ENCODE results near the gene ZNF264.
"Not testable (repeated sequence)": the region's sequence is repeated elsewhere in the genome, so short reads cannot be mapped to it uniquely, and the experiment has no call there.

ZNF264 gene

DNA sequence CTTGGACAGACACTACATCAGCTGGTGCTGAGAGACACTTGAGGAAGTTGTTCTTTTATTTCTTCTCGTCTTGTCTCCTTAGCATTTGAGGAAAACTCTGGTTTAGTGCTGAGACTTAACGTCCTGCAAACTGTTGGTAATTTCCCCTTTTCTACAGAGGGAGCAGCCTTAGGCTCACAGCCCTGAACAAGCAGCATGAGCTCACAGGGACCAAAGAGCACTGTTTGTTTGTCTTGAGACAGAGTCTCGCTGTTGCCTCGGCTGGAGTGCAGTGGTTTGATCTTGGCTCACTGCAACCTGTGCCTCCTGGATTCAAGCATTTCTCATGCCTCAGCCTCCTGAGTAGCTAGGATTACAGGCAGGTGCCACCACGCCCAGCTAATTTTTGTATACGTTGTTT lies 54.7 kb downstream of the ZNF264 start:
- no peak for DNase-seq

DNA sequence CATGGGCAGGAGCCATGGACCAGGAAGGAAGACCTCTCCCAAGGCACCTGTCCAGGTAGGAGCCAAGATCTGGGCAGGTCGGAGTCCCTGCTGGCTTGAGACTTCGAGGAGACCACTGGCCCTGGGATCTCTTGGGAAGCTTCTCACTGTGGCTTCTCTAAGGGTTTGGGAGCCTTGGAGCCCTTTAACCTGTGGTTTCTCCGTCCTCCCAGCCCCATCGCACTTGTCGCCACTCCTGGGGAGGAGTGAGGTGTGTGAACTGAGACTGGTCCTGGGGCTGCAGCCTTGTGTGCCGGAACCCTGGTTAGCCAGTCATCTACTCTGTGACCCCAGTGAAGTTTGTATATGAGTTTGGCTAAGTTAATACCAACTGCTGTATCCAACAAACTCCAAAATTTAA lies 57.3 kb downstream of the ZNF264 start:
- DNase-seq, result no peak

DNA sequence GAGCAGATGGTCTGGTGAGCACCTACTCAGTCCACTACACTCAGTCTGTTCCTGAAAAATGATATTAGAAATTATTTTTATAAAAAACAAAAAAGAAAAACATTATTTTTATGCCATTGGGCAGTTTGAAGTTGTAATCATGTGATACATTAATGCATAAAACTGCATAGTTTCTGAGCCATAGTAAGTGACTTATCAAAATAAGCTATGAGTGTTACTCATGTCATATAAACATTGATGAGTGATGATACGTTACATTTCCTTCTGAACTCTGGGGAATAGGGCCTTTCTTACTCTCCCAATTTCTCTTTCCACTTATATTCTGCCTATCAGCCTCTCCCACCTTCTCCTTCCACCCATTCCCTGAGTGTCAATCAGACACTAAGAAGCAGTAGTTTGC lies 58.0 kb downstream of the ZNF264 start:
- no peak for DNase-seq

DNA sequence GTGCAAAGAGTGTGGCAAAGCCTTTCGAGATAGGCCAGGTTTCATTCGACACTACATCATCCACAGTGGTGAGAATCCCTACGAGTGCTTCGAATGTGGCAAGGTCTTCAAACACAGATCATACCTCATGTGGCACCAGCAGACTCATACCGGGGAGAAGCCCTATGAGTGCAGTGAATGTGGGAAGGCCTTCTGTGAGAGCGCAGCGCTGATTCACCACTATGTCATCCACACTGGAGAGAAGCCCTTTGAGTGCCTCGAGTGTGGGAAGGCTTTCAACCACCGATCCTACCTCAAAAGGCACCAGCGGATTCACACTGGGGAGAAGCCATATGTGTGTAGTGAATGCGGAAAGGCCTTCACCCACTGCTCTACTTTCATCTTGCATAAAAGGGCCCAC lies 62.5 kb downstream of the ZNF264 start:
- DNase-seq, result not testable (repeated sequence)

DNA sequence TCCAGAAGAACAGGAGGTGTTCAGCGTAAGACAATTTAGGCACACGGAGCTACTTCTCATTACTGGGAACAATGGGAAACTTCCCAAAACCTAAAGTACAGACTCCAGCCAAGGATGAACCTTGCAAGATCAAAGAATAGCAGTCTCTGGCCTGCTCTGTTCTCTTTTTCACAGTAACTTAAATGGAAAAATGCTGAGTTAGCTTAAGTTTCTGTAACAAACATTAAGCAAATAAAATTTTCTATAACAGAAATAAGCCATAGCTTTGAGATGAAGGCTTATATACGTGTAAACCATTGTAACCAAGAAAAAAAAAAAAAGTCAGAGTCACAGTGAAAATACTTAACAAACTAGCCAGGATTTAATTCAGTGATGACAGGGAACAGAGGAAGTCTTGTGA lies 70.7 kb downstream of the ZNF264 start:
- DNase-seq, result no peak

DNA sequence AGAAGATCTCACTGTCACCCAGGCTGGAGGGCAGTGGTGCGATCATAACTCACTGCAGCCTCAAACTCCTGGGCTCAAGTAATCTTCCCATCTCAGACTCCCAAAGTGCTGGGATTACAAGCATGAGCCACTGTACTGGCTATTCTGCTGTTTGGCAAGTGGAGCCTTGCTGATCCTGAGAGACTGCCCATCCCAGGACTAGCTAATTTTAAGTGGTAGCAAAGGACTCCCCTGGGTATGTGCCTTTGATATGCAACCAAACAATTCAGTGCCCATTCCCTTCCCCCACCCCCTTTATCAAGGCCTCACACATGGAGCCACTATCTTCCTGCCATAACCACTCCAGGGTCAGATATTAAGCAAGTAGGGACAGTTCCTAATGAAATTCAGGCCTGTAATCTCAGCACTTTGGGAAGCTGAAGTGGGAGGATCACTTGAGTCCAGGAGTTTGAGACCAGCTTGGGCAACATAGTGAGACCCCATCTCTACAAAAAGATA lies 72.0 kb downstream of the ZNF264 start:
- no peak for DNase-seq

DNA sequence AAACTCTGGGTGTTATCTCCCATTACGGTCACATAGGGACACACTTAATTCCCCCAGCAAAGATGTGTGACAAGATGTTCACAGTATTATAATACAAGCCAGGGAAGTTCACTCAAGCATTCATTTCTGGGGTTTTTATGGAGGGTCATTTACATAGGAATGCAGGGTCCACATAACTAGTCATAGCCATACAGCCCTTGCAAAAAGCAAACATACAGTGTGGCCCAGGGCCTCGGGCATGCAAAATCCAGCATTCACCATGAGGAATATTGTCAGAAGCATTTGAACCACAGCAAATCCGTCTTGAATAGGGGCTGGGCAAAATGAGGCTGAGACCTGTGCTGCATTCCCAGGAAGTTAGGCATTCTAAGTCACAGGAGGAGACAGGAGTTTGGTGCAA lies 76.0 kb downstream of the ZNF264 start:
- no peak for DNase-seq

DNA sequence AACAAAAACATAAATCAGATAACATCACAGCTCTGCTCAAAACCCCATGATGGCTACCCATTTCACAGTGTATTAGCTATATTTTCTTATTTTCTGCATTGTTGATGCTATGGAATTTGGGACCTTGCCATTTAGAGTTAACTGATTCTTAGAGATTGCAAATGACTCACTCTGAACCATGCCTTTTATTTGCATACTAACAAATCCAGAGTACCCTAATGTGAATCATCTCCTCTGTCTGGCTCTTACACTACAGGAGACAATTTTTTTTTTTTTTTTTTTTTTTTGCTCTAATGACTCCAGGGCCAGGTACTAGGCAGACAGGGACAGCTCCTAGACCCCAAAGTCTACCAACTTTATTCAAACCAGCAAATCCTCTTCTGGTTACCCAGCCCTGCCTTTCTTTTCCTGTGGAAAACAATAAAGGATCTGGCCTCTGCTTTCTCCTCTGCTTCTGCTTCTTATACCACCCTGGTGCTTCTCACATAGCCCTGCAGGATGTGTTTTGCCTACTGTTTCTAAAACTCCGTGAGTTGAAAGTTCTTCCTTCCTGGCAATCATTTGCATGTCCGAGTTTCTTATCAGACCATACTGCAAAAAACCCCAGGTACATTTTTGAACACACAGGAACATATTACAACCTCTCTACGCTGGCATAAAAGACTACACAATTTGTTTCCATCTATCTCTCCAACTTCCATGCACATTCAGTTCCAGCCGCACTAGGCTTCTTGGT lies 78.4 kb downstream of the ZNF264 start:
- DNase-seq, result no peak

DNA sequence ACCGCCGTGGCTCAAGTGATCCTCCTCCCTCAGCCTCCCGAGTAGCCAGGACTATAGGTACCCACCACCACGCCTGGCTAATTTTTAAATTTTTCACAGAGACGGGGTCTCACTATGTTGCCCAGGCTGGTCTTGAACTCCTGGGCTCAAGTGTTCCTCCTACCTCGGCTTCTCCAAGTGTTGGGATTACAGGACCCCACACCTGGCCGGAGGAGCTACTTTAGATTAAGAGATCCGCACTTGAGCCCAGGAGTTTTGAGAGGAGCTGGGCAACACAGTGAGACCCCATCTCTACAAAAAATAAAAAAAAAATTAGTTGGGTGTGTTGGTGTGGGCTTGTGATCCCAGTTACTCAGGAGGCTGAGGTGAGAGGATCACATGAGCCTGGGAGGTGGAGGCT lies 80.0 kb downstream of the ZNF264 start:
- no peak for DNase-seq

Measured in T-helper 1 cell (primary cell).